NCI-H2227 (cell line): ENCODE data around the gene GOLIM4.

ENCODE experiments used
- DNase-seq: peaks from one replicate; lab custom pipeline; 2025; ENCODE audit not compliant: unreplicated experiment; lab: John Stamatoyannopoulos, UW

GOLIM4 gene

DNA sequence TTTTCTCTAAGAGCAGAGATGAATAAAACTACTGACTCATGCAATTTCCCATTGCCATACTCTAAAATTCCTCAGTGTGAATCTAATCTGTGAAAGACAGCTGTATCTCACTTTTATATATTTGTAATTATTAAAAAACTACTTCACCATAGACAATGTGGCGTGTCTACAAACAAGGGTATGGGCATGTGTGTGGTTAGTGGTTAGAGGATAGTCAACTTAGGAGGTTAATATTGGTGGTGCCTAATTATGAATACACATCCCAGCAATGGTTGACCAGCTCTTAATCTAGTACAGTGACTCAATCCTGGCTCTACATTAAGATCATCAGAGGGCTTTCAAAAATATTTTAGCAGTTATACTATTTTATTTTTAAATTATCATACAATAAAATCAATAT is 94.5 kb downstream of the GOLIM4 start:
- no peak for DNase-seq

DNA sequence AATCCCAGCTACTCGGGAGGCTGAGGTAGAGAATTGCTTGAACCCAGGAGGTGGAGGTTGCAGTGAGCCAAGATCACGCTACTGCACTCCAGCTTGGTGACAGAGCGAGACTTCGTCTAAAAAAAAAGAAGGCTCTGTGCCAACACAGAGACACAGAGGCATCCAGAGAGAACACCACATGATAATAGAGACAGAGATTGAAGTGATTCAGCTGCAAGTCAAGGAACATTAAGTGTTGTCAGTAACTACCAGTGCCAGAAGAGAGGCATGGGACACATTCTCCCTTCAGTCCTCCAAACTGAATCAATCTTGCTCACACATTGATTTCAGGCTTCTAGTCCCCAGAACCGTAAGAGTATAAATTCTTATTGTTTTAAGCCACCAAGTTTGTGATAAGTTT is 97.5 kb downstream of the GOLIM4 start:
- no peak for DNase-seq

DNA sequence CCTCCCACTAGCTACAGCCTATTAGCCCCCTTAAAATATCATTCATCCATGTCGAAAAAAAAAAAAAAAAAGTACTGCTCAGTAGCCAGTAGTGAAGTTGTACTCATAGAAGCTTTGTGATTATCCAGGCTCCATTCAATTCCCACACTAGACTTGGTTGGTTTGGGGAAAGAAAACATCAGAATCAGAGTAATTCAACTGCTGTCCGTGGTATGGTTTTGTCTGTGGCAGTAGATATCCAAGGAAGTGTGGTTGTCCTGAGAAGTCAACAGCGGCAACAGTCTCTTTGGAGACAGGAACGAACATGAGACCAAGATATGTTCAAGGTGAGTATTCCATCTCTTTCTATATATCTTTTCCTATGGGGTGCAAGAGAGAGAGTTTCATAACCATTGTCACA is 99.2 kb downstream of the GOLIM4 start:
- DNase-seq, result no peak

DNA sequence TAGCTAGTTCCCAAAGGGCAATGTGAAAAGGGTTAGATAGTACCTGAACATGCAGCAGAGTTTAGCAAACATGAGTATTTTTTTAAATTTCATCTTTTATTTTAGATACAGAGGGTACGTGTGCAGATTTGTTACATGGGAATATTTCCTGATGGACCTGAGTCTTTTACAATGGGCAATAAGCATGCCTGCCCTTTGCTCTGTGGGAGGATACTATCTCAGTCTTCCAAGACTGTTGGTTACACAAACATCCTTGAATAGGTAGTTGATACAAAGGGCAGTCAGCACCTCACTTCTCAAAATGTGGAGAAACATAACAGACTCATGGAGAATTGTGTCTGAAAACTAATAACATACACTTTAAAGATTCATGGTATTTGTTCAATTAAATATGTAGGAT is 103.3 kb downstream of the GOLIM4 start:
- no peak for DNase-seq

DNA sequence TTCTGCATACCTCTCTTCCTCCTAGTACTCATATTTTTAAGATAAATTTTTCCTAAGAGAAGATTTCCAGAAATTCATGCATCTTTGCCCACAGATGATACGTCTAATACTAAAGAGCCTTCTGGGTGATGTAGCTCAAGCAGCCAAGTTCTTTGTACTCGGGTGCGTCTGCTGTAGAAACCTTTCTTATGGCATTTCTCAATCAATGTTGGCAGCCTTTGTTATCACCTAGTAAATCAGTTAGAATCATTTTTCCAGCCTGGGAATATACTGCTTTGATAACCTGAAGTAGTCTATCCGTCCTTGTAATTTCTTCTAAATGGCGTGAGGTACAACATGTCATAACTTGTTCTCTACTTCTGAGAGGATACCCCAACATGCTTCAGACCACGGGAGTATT is 104.5 kb downstream of the GOLIM4 start:
- DNase-seq, result no peak

DNA sequence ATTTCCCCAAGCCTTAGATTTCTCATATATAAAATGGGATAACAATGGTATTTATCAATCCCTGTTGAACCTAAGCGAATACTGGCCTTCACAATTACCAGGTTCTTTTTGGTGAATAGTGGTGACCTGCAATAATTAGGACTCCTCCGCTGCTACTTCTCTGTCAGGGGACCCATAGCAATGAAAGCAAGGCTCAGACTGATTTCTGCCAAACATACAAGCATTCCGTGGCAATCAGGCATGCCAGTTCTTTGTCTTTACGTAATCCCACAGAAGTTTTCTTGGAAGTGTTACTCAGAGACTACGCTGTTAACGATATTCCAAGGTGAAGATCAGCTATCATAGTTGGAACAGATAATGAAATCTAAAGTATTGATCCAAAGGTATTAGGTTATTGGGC is 105.7 kb downstream of the GOLIM4 start:
- no peak for DNase-seq

DNA sequence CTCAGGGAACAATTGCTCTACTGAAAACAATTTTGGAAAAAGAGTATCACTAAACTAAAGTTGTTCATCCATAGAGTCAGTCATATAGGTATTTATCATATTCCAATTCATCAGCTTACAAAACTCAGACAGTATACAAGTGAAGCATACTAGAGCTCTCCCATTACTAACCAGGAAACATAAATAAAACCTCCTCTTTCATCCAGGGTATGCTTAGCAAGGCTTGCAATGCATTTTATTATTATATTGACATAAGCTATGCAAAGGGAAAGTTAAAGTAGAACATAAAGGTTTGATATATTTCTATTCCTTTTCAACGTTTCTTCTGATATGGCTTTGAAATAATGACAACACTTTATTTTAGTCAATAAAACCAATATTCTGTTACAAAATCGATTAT is 106.7 kb downstream of the GOLIM4 start:
- DNase-seq, result no peak

DNA sequence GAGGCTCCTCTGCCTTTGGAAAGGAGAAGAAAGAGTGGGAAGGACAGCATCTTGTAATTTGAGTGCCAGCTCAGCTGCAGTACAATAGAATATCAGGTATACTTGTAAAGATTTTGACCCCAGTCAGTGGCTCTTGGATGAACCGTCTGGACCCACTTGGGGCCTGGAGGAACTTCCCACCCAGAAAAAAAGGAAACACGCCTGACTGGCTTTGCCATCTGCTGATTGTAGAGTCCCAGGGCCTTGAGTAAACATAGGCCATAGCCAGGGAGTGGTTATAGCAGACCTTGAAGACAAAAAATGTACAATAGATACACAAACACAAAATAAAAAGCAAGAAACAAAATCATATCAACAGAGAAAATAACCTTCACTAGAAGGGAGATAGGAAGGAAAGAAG is 112.1 kb downstream of the GOLIM4 start:
- no peak for DNase-seq

DNA sequence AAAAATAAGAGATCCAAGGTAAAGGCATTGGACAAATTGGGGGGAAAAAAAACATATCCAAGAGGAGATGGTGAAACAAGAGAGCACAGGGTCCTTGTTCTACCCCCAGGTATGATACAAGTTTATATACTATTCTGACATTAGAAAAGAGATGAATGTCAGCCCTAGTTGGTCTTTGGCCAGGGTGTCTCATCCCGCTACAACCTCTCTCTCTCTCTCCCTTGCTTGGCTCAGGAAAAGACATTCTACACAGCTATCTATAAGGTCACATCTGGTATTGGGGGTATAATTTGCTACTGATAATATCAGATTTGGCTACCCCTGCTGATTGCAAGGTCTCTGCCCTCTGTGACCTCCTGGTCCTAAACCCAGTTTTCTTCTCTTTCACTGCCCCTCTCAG is 117.2 kb downstream of the GOLIM4 start:
- DNase-seq, result no peak

DNA sequence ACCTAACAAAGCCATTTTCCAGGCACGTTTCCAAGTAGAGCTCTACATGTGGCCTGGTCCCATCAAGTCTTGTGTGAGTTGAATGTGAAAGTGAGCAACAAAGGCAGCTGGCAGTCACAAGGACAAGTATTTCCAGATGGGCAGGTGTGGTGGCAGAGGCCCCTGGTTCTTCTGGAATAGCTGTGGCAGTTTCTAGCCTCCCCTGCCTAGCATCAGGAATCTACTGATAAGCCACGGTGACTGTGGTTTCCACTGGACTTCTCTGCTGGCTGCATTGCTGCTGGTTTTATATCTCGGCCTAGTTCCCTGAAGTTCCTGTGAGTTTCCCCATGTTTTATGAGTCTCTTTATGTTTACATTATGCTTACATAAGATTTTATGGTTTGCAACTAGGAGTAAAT is 117.7 kb downstream of the GOLIM4 start:
- DNase-seq, result no peak

DNA sequence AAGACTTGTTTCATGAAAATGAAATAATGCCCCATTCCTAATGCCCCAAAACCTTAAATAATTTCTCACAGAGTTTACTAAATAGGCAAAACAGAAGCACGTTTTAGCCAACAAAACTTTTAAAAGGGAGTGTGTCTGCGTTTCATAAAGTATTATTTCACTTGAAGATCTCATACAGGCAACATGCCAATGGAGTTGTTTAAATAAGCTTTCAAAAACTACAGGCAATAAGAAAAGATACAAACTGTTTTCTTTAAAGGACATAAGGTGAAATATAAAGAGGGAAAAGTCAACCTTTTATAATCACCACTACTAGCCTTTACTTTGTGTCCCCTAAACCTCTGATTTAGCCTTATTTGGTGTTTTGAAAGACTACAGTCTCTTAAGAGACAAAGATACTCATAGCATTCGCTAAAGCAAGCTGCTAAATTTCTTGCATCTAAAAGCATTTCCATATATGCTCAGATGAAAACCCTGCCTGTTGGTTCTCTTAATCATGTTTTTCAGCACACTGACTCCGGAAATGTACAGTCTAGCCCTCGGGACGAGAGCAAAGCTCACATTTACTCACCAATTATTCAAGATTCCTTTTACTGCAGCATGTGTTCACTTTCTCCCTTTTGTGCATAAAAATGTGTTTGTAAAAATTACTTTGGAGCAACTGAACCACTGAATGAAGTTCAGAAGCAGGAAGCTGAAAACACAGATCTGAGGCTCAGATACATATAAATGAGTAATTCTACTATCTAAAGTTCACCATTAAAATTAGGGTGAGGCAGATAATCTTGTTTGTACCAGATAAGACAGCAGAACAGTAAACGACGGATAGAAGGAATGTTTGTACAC is 119.0 kb downstream of the GOLIM4 start:
- no peak for DNase-seq

DNA sequence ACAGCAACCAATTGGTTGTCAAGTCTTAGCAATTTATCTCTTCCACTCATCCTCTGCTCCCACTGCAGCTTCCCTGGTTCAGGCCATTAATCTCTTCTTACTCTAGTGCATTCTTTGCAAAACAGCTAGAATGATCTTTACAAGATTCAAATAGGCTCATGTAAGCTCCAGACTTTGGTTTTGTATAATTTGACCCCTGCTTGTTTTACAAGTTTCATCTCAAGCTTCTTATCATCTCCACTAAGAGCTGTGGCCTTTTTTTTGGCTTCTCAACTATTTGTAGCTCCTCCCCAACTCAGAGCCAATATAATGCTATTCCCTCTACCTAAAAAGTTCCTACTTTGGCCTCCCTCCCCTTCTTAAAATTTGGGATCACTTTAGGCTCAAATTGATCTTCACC is 121.8 kb downstream of the GOLIM4 start:
- DNase-seq, result no peak

DNA sequence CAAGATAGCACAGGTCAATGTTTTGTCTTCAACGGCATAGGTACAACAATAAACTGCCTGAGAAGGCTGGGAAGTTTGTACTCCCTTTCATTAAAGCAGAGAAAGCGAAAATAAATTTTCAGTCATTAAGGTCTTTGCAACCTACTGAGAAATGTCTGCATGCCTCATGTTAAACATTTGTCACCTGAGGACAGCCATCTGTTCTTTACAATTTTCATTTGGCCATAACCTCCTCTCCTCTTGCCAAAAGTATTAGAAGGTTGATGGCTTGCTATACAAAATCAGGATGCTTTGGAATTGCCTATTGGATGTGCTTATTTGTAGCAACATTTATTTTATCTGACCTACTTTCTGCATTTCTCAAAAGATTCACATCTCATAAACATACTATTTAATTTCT is 122.7 kb downstream of the GOLIM4 start:
- no peak for DNase-seq

DNA sequence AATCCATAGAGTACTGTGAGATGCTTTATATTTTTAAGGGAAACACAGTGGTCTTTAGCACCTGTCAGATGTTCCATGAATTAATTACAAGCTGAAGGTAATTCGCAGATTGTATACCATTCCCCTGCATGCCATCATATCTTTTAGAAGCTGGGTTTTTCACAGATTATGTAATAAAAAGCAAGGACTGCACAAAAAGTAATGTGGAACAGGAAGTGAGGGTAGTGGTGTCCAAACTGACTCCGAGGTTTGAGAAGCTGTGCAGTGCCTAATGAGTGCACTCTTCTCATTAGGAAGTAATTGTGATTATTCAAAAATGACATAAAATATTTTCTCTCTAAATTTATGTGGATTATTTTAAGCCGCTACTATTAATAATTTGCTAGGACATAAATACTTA is 123.2 kb downstream of the GOLIM4 start:
- DNase-seq, result no peak

DNA sequence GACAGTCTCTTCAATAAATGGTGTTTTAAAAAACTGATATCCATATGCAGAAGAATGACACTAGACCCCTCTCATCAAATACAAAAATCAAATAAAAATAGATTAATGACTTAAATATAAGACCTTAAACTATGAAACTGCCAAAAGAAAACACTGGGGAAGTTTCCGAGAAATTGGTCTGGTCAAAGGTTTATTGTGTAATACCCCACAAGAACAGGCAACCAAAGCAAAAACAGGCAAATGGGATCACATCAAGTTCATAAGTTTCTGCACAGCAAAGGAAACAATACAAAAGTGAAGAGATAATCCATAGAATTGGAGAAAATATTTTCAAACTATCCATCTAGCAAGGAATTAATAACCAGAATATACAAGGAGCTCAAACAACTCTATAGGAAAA is 126.2 kb downstream of the GOLIM4 start:
- DNase-seq, result no peak

DNA sequence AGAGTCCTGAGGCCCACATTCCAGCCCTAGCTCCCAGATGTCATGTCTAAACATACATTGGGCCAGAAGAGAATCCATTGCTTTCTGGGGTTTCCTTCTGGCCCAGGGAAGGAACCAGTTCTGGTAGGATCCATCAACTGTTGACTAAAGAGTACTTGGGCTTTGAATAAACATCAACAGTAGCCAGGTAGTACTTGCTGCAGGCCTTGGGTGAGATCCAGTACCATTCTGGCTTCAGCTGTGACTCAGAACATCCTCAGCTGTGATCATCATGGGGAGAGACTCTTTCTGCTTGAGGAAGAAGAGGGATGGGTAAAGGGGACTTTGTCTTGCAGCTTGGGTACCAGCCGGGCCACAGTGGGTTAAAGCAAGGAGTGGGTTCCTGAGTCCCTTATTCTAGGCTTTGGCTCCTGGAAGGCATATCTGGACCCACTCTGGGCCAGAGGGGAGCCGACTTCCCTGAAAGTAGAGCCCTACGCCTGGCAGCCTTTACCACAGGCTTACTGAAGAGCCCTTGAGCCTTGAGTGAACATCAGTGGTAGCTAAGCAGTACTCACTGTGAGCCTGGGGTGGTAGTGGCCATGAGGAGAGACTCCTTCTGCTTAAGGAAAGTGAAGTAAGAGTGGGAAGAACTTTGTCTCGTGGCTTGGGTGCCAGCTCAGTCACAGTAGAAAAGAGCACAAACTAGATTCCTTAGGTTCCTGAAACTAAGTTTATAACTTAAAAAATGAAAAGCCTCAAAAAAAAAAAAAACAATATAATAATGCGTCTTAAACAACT is 128.3 kb downstream of the GOLIM4 start:
- no peak for DNase-seq
